ENCODE measurements around the gene RIMBP2. TPM values are rescaled to one million over a fixed set of nuclear protein-coding genes. Genes with fewer than 3 reads are reported as not detected.

RIMBP2 gene
- polyA plus RNA-seq, 1 of the 3 experiments (the other 2 are of a cell fraction): 0.90 TPM

- Histone ChIP-seq H3K9me3 (no peaks in the 10 kb centered on the region), H4K20me1 (ENCODE audit: insufficient read depth) (no peaks in the 10 kb centered on the region), H3K9me2 (no peaks in the 10 kb centered on the region), H3K4me1 (ENCODE audit: control insufficient read depth in 1 of 2, insufficient read depth in 2 of 2, low read depth in 1 of 2, low read length in 1 of 2) (no peaks in the 10 kb centered on the region), H3F3A (replicated peaks; ENCODE audit: insufficient read depth) (peaks cover 6% of the 10 kb centered on the region), H3K27me3 (ENCODE audit: insufficient read depth) (no peaks in the 10 kb centered on the region), H3K27ac (ENCODE audit: low read depth in 2 of 2, low read length in 1 of 2) (no peak overlapping the region), H3K9ac (no peak overlapping the region), H3K4me3 (ENCODE audit: low read depth in 2 of 2, low read length in 1 of 2) (no peak overlapping the region), H3K79me2 (ENCODE audit: insufficient read depth) (no peaks in the 10 kb centered on the region), H3K4me2 (no peak overlapping the region), H2AFZ (ENCODE audit: low read depth) (no peak overlapping the region), H3K36me3 (replicated peaks in 1 of 2; ENCODE audit: control insufficient read depth in 1 of 2, insufficient read depth in 2 of 2, low read length in 1 of 2) (no peaks in the 10 kb centered on the region)
- WGBS (ENCODE audit: low lambda C conversion rate): 50% methylated on average over 8 of the region's 8 CpGs
- ChIA-PET POLR2A (no interaction called here), CTCF (no interaction called here)
- TF ChIP-seq GATA2 (CRISPR knock-in tag; IDR thresholded peaks at IDR 0.05) (no peak), SMC3 (IDR thresholded peaks at IDR 0.05; ENCODE audit: low read depth, low read length) (no peak), RAD21 (IDR thresholded peaks at IDR 0.05; ENCODE audit: low read length) (no peak), FOXM1 (IDR thresholded peaks at IDR 0.05; ENCODE audit: low read depth) (no peak), RCOR1 (IDR thresholded peaks at IDR 0.05; ENCODE audit: low read length) (no peak), EZH2phosphoT487 (IDR thresholded peaks at IDR 0.05; ENCODE audit: borderline replicate concordance, low read depth) (no peak), SIN3A (IDR thresholded peaks at IDR 0.05; ENCODE audit: borderline replicate concordance, low read depth, low read length) (no peak), CTCF (IDR thresholded peaks at IDR 0.05) (no peak), MEF2A (IDR thresholded peaks at IDR 0.05; ENCODE audit: borderline replicate concordance, low read depth) (no peak), PBX3 (IDR thresholded peaks at IDR 0.05) (no peak)
- no peak for DNase-seq
Observed at GRCh38 chr12:130765186-130765659, 49.1 kb upstream of the RIMBP2 start.

DNA sequence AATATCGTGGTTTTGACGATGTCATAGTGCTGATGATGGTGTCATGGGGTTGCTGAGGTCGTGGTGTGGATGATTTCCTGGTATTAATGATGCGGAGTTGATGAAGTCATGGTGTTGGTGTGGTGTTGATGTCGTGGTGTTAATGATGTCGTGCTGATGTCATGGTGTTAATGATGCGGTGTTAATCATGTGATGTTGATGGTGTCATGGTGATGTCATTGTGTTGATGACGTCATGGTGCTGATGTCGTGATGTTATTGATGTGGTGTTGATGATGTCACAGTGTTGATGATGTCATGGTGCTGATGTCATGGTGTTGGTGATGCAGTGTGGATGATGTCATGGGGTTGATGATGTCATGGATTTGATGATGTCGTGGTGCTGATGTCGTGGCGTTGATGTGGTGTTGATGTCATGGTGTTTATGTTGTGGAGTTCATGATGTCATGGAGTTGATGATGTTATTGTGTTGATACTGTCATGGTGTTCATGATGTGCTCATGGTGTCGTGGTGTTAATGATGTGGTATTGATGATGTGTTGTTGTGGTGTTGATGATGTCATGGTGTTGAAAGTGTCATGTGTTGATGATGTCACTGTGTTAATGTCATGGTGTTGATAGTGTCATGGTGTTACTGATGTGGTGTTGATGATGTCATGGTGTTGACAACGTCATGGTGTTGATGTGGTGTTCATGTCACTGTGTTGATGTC lies 48.5 kb upstream of the RIMBP2 start:
- peaks cover 6% of the 10 kb centered on the region for H3F3A ChIP-seq (replicated peaks; ENCODE audit: insufficient read depth)
- H3K9me2 ChIP-seq: no peaks in the 10 kb centered on the region
- ChIA-PET POLR2A (no interaction called here), CTCF (no interaction called here)
- no peak overlapping the region for H3K9ac ChIP-seq
- H3K27me3 ChIP-seq (ENCODE audit: insufficient read depth): no peaks in the 10 kb centered on the region
- H3K4me1 ChIP-seq (ENCODE audit: control insufficient read depth in 1 of 2, insufficient read depth in 2 of 2, low read depth in 1 of 2, low read length in 1 of 2): no peaks in the 10 kb centered on the region
- H4K20me1 ChIP-seq (ENCODE audit: insufficient read depth): no peaks in the 10 kb centered on the region
- no peaks in the 10 kb centered on the region for H3K79me2 ChIP-seq (ENCODE audit: insufficient read depth)
- H2AFZ ChIP-seq (ENCODE audit: low read depth): no peak overlapping the region
- H3K9me3 ChIP-seq: no peaks in the 10 kb centered on the region
- TF ChIP-seq ZBTB33 (IDR thresholded peaks at IDR 0.05; ENCODE audit: borderline replicate concordance, low read depth): no peak
- TF ChIP-seq, protein P1, sequence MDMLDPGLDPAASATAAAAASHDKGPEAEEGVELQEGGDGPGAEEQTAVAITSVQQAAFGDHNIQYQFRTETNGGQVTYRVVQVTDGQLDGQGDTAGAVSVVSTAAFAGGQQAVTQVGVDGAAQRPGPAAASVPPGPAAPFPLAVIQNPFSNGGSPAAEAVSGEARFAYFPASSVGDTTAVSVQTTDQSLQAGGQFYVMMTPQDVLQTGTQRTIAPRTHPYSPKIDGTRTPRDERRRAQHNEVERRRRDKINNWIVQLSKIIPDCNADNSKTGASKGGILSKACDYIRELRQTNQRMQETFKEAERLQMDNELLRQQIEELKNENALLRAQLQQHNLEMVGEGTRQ (IDR thresholded peaks at IDR 0.05; ENCODE audit: borderline replicate concordance, low read depth, low read length): no peak
- no peak for TF ChIP-seq IRF3 (IDR thresholded peaks at IDR 0.05; ENCODE audit: low read depth, low read length)
- no peak for TF ChIP-seq TCF12 (IDR thresholded peaks at IDR 0.05)
- TF ChIP-seq CHD2 (IDR thresholded peaks at IDR 0.05; ENCODE audit: low read length, partially characterized antibody): no peak
- no peak overlapping the region for H3K4me2 ChIP-seq
- 67% methylated on average over 14 of the region's 14 CpGs for WGBS (ENCODE audit: low lambda C conversion rate)
- no peak for DNase-seq
- no peak overlapping the region for H3K27ac ChIP-seq (ENCODE audit: low read depth in 2 of 2, low read length in 1 of 2)
- H3K4me3 ChIP-seq (ENCODE audit: low read depth in 2 of 2, low read length in 1 of 2): no peak overlapping the region
- H3K36me3 ChIP-seq (replicated peaks in 1 of 2; ENCODE audit: control insufficient read depth in 1 of 2, insufficient read depth in 2 of 2, low read length in 1 of 2): no peaks in the 10 kb centered on the region

All from SK-N-SH (cell line).